Neuronal stem cell (in vitro differentiated cells): ENCODE measurements around the gene OR4C5.
"Not testable (repeated sequence)": the region's sequence is repeated elsewhere in the genome, so short reads cannot be mapped to it uniquely, and the experiment has no call there.

Experiments used
- DNase-seq: peaks from one replicate; pipeline ENCODE4 v3.0.0-alpha.2; 2013; ENCODE audit warnings: low spot score
- H2AFZ ChIP-seq: one replicate; pipeline ENCODE4 v1.6.1; 2013; ENCODE audit warnings: mild to moderate bottlenecking, low read length, inconsistent platforms
- H2AK5ac ChIP-seq: 2 replicates; pipeline ENCODE4 v1.6.1; 2013; ENCODE audit warnings: low read depth, mild to moderate bottlenecking, inconsistent platforms, low read length, moderate library complexity, mixed read lengths
- H2BK120ac ChIP-seq: 2 replicates; pipeline ENCODE4 v1.6.1; 2013; ENCODE audit warnings: low read depth, mild to moderate bottlenecking, inconsistent platforms, low read length, moderate library complexity, mixed read lengths
- H2BK12ac ChIP-seq: one replicate; pipeline ENCODE4 v1.6.1; 2013; ENCODE audit warnings: low read length, inconsistent platforms
- H2BK15ac ChIP-seq: 2 replicates; pipeline ENCODE4 v1.6.1; 2013; ENCODE audit warnings: mild to moderate bottlenecking, low read length, inconsistent platforms, mixed read lengths
- H2BK5ac ChIP-seq: one replicate; pipeline ENCODE4 v1.6.1; 2013; ENCODE audit warnings: inconsistent platforms, mild to moderate bottlenecking, low read length, moderate library complexity
- H3K14ac ChIP-seq: one replicate; pipeline ENCODE4 v1.6.1; 2013; ENCODE audit warnings: low read length, inconsistent platforms
- H3K18ac ChIP-seq: 2 replicates; pipeline ENCODE4 v1.6.1; 2013; ENCODE audit warnings: low read length, inconsistent platforms
- H3K23ac ChIP-seq: 2 replicates; pipeline ENCODE4 v1.6.1; 2013; ENCODE audit warnings: low read depth, mild to moderate bottlenecking, mixed read lengths, low read length, inconsistent platforms; ENCODE audit not compliant: poor library complexity
- H3K27ac ChIP-seq: replicated peaks from 3 replicates; pipeline ENCODE4 v1.5.1; 2013; ENCODE audit warnings: low read length, inconsistent platforms
- H3K27me3 ChIP-seq, 3 experiments: 2 replicates each; pipeline ENCODE4 v1.6.1; 2013; ENCODE audit warnings: low read length in 3 of 3, mild to moderate bottlenecking in 2 of 3, inconsistent platforms in 1 of 3, low read depth in 1 of 3, mixed read lengths in 1 of 3, moderate library complexity in 1 of 3; ENCODE audit not compliant: control insufficient read depth in 3 of 3, insufficient read depth in 3 of 3
- H3K36me3 ChIP-seq, 2 donors: replicated peaks in 1 of 2; 2 replicates each; pipeline ENCODE4 v1.6.1; 2013; ENCODE audit warnings: low read length in 2 of 2; ENCODE audit not compliant: control insufficient read depth in 2 of 2, insufficient read depth in 2 of 2
- H3K4ac ChIP-seq: 2 replicates; pipeline ENCODE4 v1.6.1; 2013; ENCODE audit warnings: inconsistent platforms, mild to moderate bottlenecking, low read length, moderate library complexity
- H3K4me1 ChIP-seq, 2 donors: 1 replicate in 1 of 2; 2 replicates in 1 of 2; pipeline ENCODE4 v1.6.1; 2013; ENCODE audit warnings: low read length in 2 of 2, low read depth in 1 of 2; ENCODE audit not compliant: control insufficient read depth in 2 of 2, insufficient read depth in 1 of 2
- H3K4me2 ChIP-seq: one replicate; pipeline ENCODE4 v1.6.1; 2013; ENCODE audit warnings: mild to moderate bottlenecking, low read length, inconsistent platforms; ENCODE audit not compliant: insufficient read depth, poor library complexity, severe bottlenecking
- H3K4me3 ChIP-seq, 2 donors: 2 replicates each; pipeline ENCODE4 v1.5.1; 2013; ENCODE audit warnings: low read length in 2 of 2, mild to moderate bottlenecking in 2 of 2, inconsistent platforms in 1 of 2, moderate library complexity in 1 of 2
- H3K79me1 ChIP-seq: one replicate; pipeline ENCODE4 v1.6.1; 2013; ENCODE audit warnings: low read depth, mild to moderate bottlenecking, inconsistent platforms, low read length, moderate library complexity
- H3K9ac ChIP-seq: one replicate; pipeline ENCODE4 v1.6.1; 2013; ENCODE audit warnings: mild to moderate bottlenecking, low read depth, low read length, inconsistent platforms; ENCODE audit not compliant: poor library complexity
- H3K9me3 ChIP-seq, 2 donors: replicated peaks in 1 of 2; 2 replicates each; pipeline versions ENCODE3 to v1.6.1; 2013; ENCODE audit warnings: low read length in 2 of 2, mild to moderate bottlenecking in 2 of 2, inconsistent platforms in 1 of 2, low read depth in 1 of 2, mixed read lengths in 1 of 2, moderate library complexity in 1 of 2; ENCODE audit not compliant: control insufficient read depth in 2 of 2, insufficient read depth in 1 of 2
- H4K8ac ChIP-seq: one replicate; pipeline ENCODE4 v1.6.1; 2013; ENCODE audit warnings: low read depth, mild to moderate bottlenecking, inconsistent platforms, low read length, moderate library complexity
- H4K91ac ChIP-seq: one replicate; pipeline ENCODE4 v1.6.1; 2013; ENCODE audit warnings: low read length, low read depth, mild to moderate bottlenecking, inconsistent platforms; ENCODE audit not compliant: poor library complexity
- whole genome bisulfite sequencing, 2 donors: extraction: QIAGEN DNeasy Blood & Tissue Kit; methylation state at CpG; one replicate each; pipeline ENCODE4 v1.1.7; 2013; ENCODE audit warnings: missing lambda C conversion rate in 2 of 2, mixed read lengths in 1 of 2; ENCODE audit not compliant: insufficient read length in 2 of 2, insufficient replicate concordance in 1 of 2; ENCODE audit errors: extremely low coverage in 2 of 2; 5-methylcytosine and 5-hydroxymethylcytosine counted together

Gene OR4C5

GRCh38 chr11:48341466-48341865 is 24.8 kb downstream of the OR4C5 start:
- no peak overlapping the region for H2BK15ac ChIP-seq
- H3K9ac ChIP-seq: no peak overlapping the region
- H3K23ac ChIP-seq: no peak overlapping the region
- no peak overlapping the region for H3K4me3 ChIP-seq
- no peak for DNase-seq
- H4K91ac ChIP-seq: no peak overlapping the region
- no peak overlapping the region for H3K14ac ChIP-seq
- no peak overlapping the region for H2AK5ac ChIP-seq
- H4K8ac ChIP-seq: no peak overlapping the region
- no peaks in the 10 kb centered on the region for H3K27me3 ChIP-seq
- no peaks in the 10 kb centered on the region for H3K79me1 ChIP-seq
- no peaks in the 10 kb centered on the region for H3K36me3 ChIP-seq
- no peak overlapping the region for H3K4ac ChIP-seq
- H2BK5ac ChIP-seq: no peak overlapping the region
- H2BK120ac ChIP-seq: no peak overlapping the region
- H3K18ac ChIP-seq: no peak overlapping the region
- peaks cover 0 to 9% of the 10 kb centered on the region in 2 donors for H3K9me3 ChIP-seq
- H3K4me2 ChIP-seq: no peak overlapping the region
- whole genome bisulfite sequencing, 2 donors: no CpG with 5 or more reads among the region's 2 CpGs
- H3K27ac ChIP-seq: no peak overlapping the region
- no peak overlapping the region for H2BK12ac ChIP-seq
- H2AFZ ChIP-seq: no peak overlapping the region
- H3K4me1 ChIP-seq: no peaks in the 10 kb centered on the region

DNA sequence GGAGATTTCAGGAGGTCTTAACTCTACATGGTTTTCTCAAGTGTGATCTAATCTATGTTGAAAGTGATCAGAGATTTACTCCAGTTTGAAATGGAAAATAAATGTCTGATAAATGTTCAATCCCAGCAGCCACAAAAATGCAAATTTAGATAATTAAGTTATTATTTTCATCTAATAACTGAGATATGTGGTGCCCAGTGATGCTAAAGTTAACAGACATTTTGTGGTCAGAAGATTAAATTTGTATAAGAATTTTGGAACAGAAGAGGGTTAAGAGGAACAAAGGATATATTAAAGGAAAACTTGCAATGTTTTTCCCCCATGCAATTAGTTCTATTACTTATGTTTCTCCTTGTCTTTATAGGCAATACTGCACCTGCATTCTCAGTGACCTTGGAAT is 41.6 kb downstream of the OR4C5 start, which contains the start of gene OR4C3:
Gene OR4C3 (plus strand): TSS at position 301 of the 400 bp plus-strand sequence. CDS start 102 bp downstream, outside the sequence.
- not testable (repeated sequence) for H4K8ac ChIP-seq, H4K91ac ChIP-seq, H3K4me1 ChIP-seq, H2BK15ac ChIP-seq, H3K9ac ChIP-seq, H2BK12ac ChIP-seq, H3K9me3 ChIP-seq, H3K23ac ChIP-seq, H3K27me3 ChIP-seq, H2AK5ac ChIP-seq, H2BK5ac ChIP-seq, H3K79me1 ChIP-seq, H3K36me3 ChIP-seq, H3K14ac ChIP-seq, H3K4me3 ChIP-seq, H3K4ac ChIP-seq, H2BK120ac ChIP-seq, H3K27ac ChIP-seq, DNase-seq, H2AFZ ChIP-seq, H3K18ac ChIP-seq, H3K4me2 ChIP-seq

DNA sequence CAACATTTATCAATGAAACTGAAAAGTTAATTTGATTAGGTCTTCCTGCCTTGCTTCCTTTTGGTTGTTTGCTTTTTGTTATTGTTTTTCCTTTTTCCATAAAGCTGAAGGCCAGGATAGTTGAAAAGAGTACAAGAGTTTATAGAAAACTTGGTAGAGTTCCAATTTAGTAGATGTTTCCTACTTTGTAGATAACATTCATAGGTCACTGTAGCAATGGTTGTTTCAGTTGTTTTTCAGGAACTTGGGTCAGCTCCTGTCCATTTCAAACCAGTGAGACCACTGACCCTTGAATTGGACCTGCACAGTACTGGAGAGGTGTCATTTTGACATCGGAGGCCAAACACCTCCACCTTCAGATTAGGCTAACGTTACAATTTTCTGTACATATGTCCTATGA is 46.5 kb downstream of the OR4C5 start:
- not testable (repeated sequence) for H2AK5ac ChIP-seq, DNase-seq, H3K4me3 ChIP-seq, H3K4me2 ChIP-seq, H3K18ac ChIP-seq, H4K91ac ChIP-seq, H4K8ac ChIP-seq, H3K27me3 ChIP-seq, H3K4ac ChIP-seq, H2BK15ac ChIP-seq, H3K14ac ChIP-seq, H2AFZ ChIP-seq, H3K27ac ChIP-seq, H2BK12ac ChIP-seq, H3K36me3 ChIP-seq, H2BK5ac ChIP-seq, H3K23ac ChIP-seq, H3K79me1 ChIP-seq, H2BK120ac ChIP-seq, H3K9ac ChIP-seq, H3K4me1 ChIP-seq
- WGBS, 2 donors: no CpG with 5 or more reads among the region's 2 CpGs
- peaks cover 0 to 13% of the 10 kb centered on the region in 2 donors for H3K9me3 ChIP-seq
